B cell (primary cell): ENCODE measurements around the gene CASKIN1. TPM values are rescaled to one million over a fixed set of nuclear protein-coding genes. Genes with fewer than 3 reads are reported as not detected.

Experiments
- ATAC-seq: fragments of 200-7000 bp; cut with Tn5 transposase; one replicate; pipeline ENCODE4 v1.10.0; 2021; ENCODE audit warnings: low read depth, mild to moderate bottlenecking, moderate number of reproducible peaks, moderate library complexity
- CTCF ChIA-PET: fragments of 350-600 bp; sonication (Branson Sonifier 250); formaldehyde crosslinking; loops from one replicate; lab custom pipeline; 2021; ENCODE audit warnings: antibody characterized with exemption, inconsistent platforms; lab: Charles Lee
- POLR2A ChIA-PET: fragments of 350-600 bp; sonication (Branson Sonifier 250); formaldehyde crosslinking; loops from one replicate; lab custom pipeline; 2021; ENCODE audit warnings: antibody characterized with exemption; lab: Charles Lee
- DNase-seq: peaks from one replicate; pipeline ENCODE4 v3.0.0; 2013
- H2AFZ ChIP-seq: 2 replicates; pipeline ENCODE4 v1.6.1; 2012; ENCODE audit warnings: mild to moderate bottlenecking, low read depth, low read length; ENCODE audit not compliant: insufficient read depth, poor library complexity, severe bottlenecking
- H3K27ac ChIP-seq, 2 donors: 1 replicate in 1 of 2; 2 replicates in 1 of 2; pipeline ENCODE4 v1.5.1; 2012 to 2013; ENCODE audit warnings: low read length in 2 of 2, mild to moderate bottlenecking in 2 of 2, moderate library complexity in 1 of 2
- H3K27me3 ChIP-seq, 4 experiments: fragments of 200-600 bp in 1 of 4; sonication (generic) in 1 of 4; replicated peaks in 1 of 4; 1 replicate in 2 of 4; 2 replicates in 2 of 4; pipeline versions ENCODE4 v1.6.1 to v1.7.0; 2013 to 2016; ENCODE audit warnings: low read length in 3 of 4, mild to moderate bottlenecking in 2 of 4, mixed read lengths in 1 of 4, moderate library complexity in 1 of 4; ENCODE audit not compliant: insufficient read depth in 4 of 4, control insufficient read depth in 3 of 4; ENCODE audit errors: control extremely low read depth in 1 of 4
- H3K36me3 ChIP-seq, 2 experiments: replicated peaks in 1 of 2; 1 replicate in 1 of 2; 2 replicates in 1 of 2; pipeline versions ENCODE4 v1.6.1 to v1.7.1; 2013; ENCODE audit warnings: low read length in 1 of 2; ENCODE audit not compliant: insufficient read depth in 2 of 2, control insufficient read depth in 1 of 2; ENCODE audit errors: control extremely low read depth in 1 of 2, extremely low read depth in 1 of 2
- H3K4me1 ChIP-seq, 2 donors: fragments of 200-600 bp in 1 of 2; sonication (generic) in 1 of 2; 1 replicate in 1 of 2; 2 replicates in 1 of 2; pipeline versions ENCODE4 v1.5.1 to v1.6.1; 2013 to 2017; ENCODE audit warnings: low read length in 2 of 2; ENCODE audit not compliant: control insufficient read depth in 2 of 2, insufficient read depth in 2 of 2
- H3K4me2 ChIP-seq: replicated peaks from 2 replicates; pipeline ENCODE3; 2012; ENCODE audit warnings: mild to moderate bottlenecking, low read depth, low read length; ENCODE audit not compliant: poor library complexity, severe bottlenecking
- H3K4me3 ChIP-seq, 5 experiments: fragments of 200-600 bp in 1 of 5; sonication (generic) in 1 of 5; 1 replicate in 3 of 5; 2 replicates in 2 of 5; pipeline versions ENCODE4 v1.5.1 to v1.7.0; 2011 to 2016; ENCODE audit warnings: low read length in 4 of 5, mild to moderate bottlenecking in 4 of 5, low read depth in 2 of 5, control low read depth in 1 of 5, moderate library complexity in 1 of 5; ENCODE audit not compliant: insufficient read depth in 1 of 5; ENCODE audit errors: control extremely low read depth in 1 of 5, extremely low read depth in 1 of 5
- H3K79me2 ChIP-seq: fragments of 200-600 bp; sonication (generic); one replicate; pipeline ENCODE4 v1.6.0; 2016; ENCODE audit warnings: low read length; ENCODE audit not compliant: control insufficient read depth, insufficient read depth
- H3K9ac ChIP-seq: fragments of 200-600 bp; sonication (generic); 2 replicates; pipeline ENCODE4 v1.6.1; 2017; ENCODE audit warnings: mild to moderate bottlenecking, low read length, moderate library complexity
- H3K9me3 ChIP-seq, 3 donors: one replicate each; pipeline versions ENCODE4 v1.6.1 to v1.7.1; 2013; ENCODE audit warnings: low read length in 2 of 3; ENCODE audit not compliant: control insufficient read depth in 2 of 3, insufficient read depth in 1 of 3; ENCODE audit errors: control extremely low read depth in 1 of 3
- H4K20me1 ChIP-seq: 2 replicates; pipeline ENCODE4 v1.6.0; 2012; ENCODE audit warnings: mild to moderate bottlenecking, low read length; ENCODE audit not compliant: insufficient read depth, control insufficient read depth, poor library complexity, severe bottlenecking
- H3K27ac Mint-ChIP-seq: one replicate; pipeline ENCODE4 v1.8.0; 2021; ENCODE audit warnings: mixed read lengths
- H3K27me3 Mint-ChIP-seq: one replicate; pipeline ENCODE4 v1.8.0; 2021; ENCODE audit warnings: mixed read lengths
- H3K4me1 Mint-ChIP-seq: one replicate; pipeline ENCODE4 v1.8.0; 2021; ENCODE audit warnings: mixed read lengths
- H3K4me3 Mint-ChIP-seq: one replicate; pipeline ENCODE4 v1.8.0; 2021; ENCODE audit warnings: mixed read lengths
- H3K9me3 Mint-ChIP-seq: one replicate; pipeline ENCODE4 v1.8.0; 2022; ENCODE audit warnings: mixed read lengths; ENCODE audit not compliant: insufficient read depth
- EZH2 ChIP-seq: IDR thresholded peaks from 2 replicates; pipeline ENCODE4 v1.6.1; 2012; ENCODE audit warnings: borderline replicate concordance, low read depth, mild to moderate bottlenecking, moderate library complexity, low read length; ENCODE audit not compliant: insufficient read depth, poor library complexity, severe bottlenecking
- WGBS: methylation state at CpG from one replicate; pipeline ENCODE4 v1.1.5; 2013; ENCODE audit warnings: missing lambda C conversion rate; ENCODE audit not compliant: insufficient coverage; 5-methylcytosine and 5-hydroxymethylcytosine counted together
- intact Hi-C: fragments of 100-400 bp; cut with micrococcal nuclease; formaldehyde crosslinking; loops from one replicate; pipeline ENCODE4 v1.10.0; 2022
- polyA plus RNA-seq: library from polyadenylated mRNA; depleted of rRNA; stranded (reverse); fragments of >200 nt; gene quantifications from 2 replicates; pipeline ENCODE4 v1.2.3, GENCODE V29; 2012
- total RNA-seq, 2 donors: library from RNA; stranded (reverse); fragments of 120-200 nt in 1 of 2; gene quantifications; 1 replicate in 1 of 2; 2 replicates in 1 of 2; pipeline versions ENCODE4 v1.2.3 to v1.2.4, GENCODE V29; 2013 to 2022
- TF ChIP-seq, protein P1 (sequence below): fragments of 200-600 bp; IDR thresholded peaks from one replicate; pipeline ENCODE4 v1.8.0; 2022; ENCODE audit warnings: antibody characterized with exemption, mild to moderate bottlenecking

Gene CASKIN1
- total and polyA plus RNA-seq, 2 donors (not counting 1 experiment from before 2014, with no cell fraction given): 0.01 TPM; not detected in 1

DNA sequence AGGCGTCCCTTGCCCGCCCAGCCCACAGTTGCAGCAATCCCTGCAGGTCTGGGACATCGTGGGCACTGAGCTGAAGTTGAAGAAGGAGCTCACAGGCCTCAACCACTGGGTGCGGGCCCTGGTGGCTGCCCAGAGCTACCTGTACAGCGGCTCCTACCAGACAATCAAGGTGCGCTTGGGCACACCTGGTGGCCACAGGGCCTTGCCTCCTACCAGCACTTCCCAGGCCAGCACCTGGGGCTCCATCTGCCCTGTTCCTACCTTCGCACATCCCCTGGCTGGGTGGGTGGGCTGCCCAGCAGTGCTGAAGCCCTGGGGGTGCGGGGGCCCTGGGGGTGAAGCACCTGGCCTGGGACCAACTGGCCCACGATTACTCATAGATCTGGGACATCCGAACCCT is 21.0 kb downstream of the CASKIN1 start:
- no peak overlapping the region for H3K4me3 Mint-ChIP-seq
- no peaks in the 10 kb centered on the region for H3K4me1 Mint-ChIP-seq
- no peaks in the 10 kb centered on the region for H3K27me3 Mint-ChIP-seq
- Histone ChIP-seq H3K9me3 (no peaks in the 10 kb centered on the region), H3K4me3 (no peak overlapping the region), H3K27ac (no peak overlapping the region), H3K4me1 (no peaks in the 10 kb centered on the region), H4K20me1 (no peaks in the 10 kb centered on the region), H3K27me3 (no peaks in the 10 kb centered on the region), H3K9ac (no peak overlapping the region), H3K4me2 (no peak overlapping the region), H3K36me3 (peaks cover 0 to 28% of the 10 kb centered on the region in 2 experiments), H2AFZ (no peak overlapping the region), H3K79me2 (peaks cover 6% of the 10 kb centered on the region)
- WGBS: 98% methylated on average over 10 of the region's 10 CpGs
- TF ChIP-seq EZH2: no peak
- TF ChIP-seq, protein P1, sequence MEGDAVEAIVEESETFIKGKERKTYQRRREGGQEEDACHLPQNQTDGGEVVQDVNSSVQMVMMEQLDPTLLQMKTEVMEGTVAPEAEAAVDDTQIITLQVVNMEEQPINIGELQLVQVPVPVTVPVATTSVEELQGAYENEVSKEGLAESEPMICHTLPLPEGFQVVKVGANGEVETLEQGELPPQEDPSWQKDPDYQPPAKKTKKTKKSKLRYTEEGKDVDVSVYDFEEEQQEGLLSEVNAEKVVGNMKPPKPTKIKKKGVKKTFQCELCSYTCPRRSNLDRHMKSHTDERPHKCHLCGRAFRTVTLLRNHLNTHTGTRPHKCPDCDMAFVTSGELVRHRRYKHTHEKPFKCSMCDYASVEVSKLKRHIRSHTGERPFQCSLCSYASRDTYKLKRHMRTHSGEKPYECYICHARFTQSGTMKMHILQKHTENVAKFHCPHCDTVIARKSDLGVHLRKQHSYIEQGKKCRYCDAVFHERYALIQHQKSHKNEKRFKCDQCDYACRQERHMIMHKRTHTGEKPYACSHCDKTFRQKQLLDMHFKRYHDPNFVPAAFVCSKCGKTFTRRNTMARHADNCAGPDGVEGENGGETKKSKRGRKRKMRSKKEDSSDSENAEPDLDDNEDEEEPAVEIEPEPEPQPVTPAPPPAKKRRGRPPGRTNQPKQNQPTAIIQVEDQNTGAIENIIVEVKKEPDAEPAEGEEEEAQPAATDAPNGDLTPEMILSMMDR: no peak
- H3K27ac Mint-ChIP-seq: no peak overlapping the region
- no peaks in the 10 kb centered on the region for H3K9me3 Mint-ChIP-seq
- intact Hi-C loops: no loop called here
- no peak for ATAC-seq
- ChIA-PET POLR2A (interaction anchor here (0.6 kb wide), 1 partner anchor 30 kb away, joined by 6 read pairs; the partner anchor contains the start of gene MLST8), CTCF (no interaction called here)
- no peak for DNase-seq

DNA sequence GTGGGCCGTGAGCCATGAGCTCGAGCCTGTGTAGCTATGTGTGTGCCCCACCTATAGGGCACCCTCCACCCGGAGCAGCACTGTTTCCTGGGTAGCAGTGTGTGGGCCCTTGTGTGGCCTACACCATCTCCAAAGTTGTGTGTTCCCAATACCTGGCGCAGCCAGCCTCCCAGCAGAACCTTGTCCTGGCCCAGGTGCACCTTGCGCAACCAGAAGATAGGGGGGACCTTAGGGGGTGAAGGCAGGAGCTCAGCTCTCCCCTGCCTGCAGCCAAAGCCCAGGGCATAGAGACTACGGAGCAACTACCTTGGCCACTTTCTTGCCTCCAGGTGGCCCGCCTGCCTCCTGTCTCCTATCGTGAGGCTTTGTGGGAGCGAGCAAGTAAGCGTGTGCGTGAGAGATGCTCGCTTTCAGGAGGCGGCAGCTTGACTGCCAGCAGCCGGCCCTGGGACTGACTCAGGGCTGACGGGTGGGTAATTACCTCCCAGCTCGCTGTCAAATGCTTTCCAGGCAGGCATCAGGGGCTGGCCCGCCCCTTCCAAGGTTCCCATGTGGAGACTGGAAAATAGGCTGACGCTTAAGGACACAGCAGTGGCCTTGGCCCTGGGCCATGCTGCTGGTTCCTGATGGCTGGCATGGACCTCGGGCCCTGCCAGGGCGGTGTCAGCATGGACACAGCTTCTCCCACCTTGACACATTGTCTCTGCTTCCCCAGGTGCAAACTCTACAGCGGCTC is 21.8 kb downstream of the CASKIN1 start:
- POLR2A ChIA-PET: no interaction called here
- WGBS: 97% methylated on average over 21 of the region's 21 CpGs
- intact Hi-C loops: no loop called here
- Histone ChIP-seq H3K4me2 (no peak overlapping the region), H4K20me1 (no peaks in the 10 kb centered on the region), H3K27ac (no peak overlapping the region), H3K79me2 (peaks cover 8% of the 10 kb centered on the region), H3K4me3 (no peak overlapping the region), H3K27me3 (no peaks in the 10 kb centered on the region), H3K9ac (no peak overlapping the region), H3K4me1 (no peaks in the 10 kb centered on the region), H3K9me3 (no peaks in the 10 kb centered on the region), H3K36me3 (peaks cover 0 to 28% of the 10 kb centered on the region in 2 experiments), H2AFZ (no peak overlapping the region)
- DNase-seq (no peak), ATAC-seq (no peak)
- Mint-ChIP-seq H3K27ac (no peak overlapping the region), H3K4me1 (no peaks in the 10 kb centered on the region), H3K27me3 (no peaks in the 10 kb centered on the region), H3K4me3 (no peak overlapping the region), H3K9me3 (no peaks in the 10 kb centered on the region)
- CTCF ChIA-PET: no interaction called here
- TF ChIP-seq, protein P1: no peak
